Esophagus muscularis mucosa (tissue), 4 donors: ENCODE results near the gene DIAPH1. TPM values are rescaled to one million over a fixed set of nuclear protein-coding genes. Genes with fewer than 3 reads are reported as not detected.

Experiments used
- DNase-seq: peaks from one replicate; pipeline ENCODE4 v3.0.0-alpha.2; 2017; ENCODE audit errors: extremely low spot score
- H3K27ac ChIP-seq, 4 donors: fragments of 200-600 bp; sonication (generic); replicated peaks in 1 of 4; 1 replicate in 3 of 4; 2 replicates in 1 of 4; pipeline ENCODE4 v1.5.1; 2016 to 2019; ENCODE audit warnings: mild to moderate bottlenecking in 1 of 4
- H3K27me3 ChIP-seq, 4 donors: fragments of 200-600 bp; sonication (generic); one replicate each; pipeline versions ENCODE4 v1.5.1 to v1.6.0; 2016 to 2019
- H3K36me3 ChIP-seq, 4 donors: fragments of 200-600 bp; sonication (generic); one replicate each; pipeline ENCODE4 v1.5.1; 2016 to 2019
- H3K4me1 ChIP-seq, 4 donors: fragments of 200-600 bp; sonication (generic); one replicate each; pipeline ENCODE4 v1.5.1; 2016 to 2019
- H3K4me3 ChIP-seq, 4 donors: fragments of 200-600 bp; sonication (generic); 1 replicate in 2 of 4; 2 replicates in 2 of 4; pipeline ENCODE4 v1.5.1; 2016 to 2019; ENCODE audit warnings: mild to moderate bottlenecking in 4 of 4, moderate library complexity in 1 of 4
- H3K9me3 ChIP-seq, 4 donors: fragments of 200-600 bp; sonication (generic); 1 replicate in 3 of 4; 2 replicates in 1 of 4; pipeline ENCODE4 v1.5.1; 2016 to 2019
- EP300 ChIP-seq: sonication (generic); formaldehyde crosslinking; IDR thresholded peaks from one replicate; pipeline ENCODE4 v1.6.1; 2017; ENCODE audit warnings: antibody characterized with exemption
- POLR2A ChIP-seq: fragments of 450-650 bp; IDR thresholded peaks from one replicate; pipeline ENCODE4 v1.6.1; 2017; ENCODE audit warnings: antibody characterized with exemption, moderate library complexity, mild to moderate bottlenecking, low read depth
- POLR2AphosphoS5 ChIP-seq, 2 donors: sonication (generic); formaldehyde crosslinking; IDR thresholded peaks; one replicate each; pipeline ENCODE4 v1.6.1; 2017; ENCODE audit warnings: antibody characterized with exemption in 2 of 2
- WGBS: methylation state at CpG from one replicate; pipeline ENCODE4 v1.1.5; 2018; 5-methylcytosine and 5-hydroxymethylcytosine counted together
- intact Hi-C: fragments of 100-400 bp; cut with DNase I; formaldehyde crosslinking; loops from one replicate; pipeline ENCODE4 v1.15.1; 2023
- total RNA-seq, 4 donors: library from RNA; depleted of rRNA; stranded (reverse); fragments of >200 nt; gene quantifications; one replicate each; pipeline versions ENCODE4 v1.1.0 to v1.2.1, GENCODE V29; 2016
- TF ChIP-seq, protein P1 (sequence below), 3 experiments: fragments of 200-600 bp in 2 of 3; fragments of 450-650 bp in 1 of 3; sonication (generic) in 2 of 3; IDR thresholded peaks; one replicate each; pipeline ENCODE4 v1.5.1; 2017 to 2019; ENCODE audit warnings: antibody characterized with exemption in 3 of 3, mild to moderate bottlenecking in 2 of 3, moderate library complexity in 1 of 3

The DIAPH1 gene
- total RNA-seq, 4 donors from 2014 or later = 34.1 to 53.0 (median 45.9) TPM

DNA sequence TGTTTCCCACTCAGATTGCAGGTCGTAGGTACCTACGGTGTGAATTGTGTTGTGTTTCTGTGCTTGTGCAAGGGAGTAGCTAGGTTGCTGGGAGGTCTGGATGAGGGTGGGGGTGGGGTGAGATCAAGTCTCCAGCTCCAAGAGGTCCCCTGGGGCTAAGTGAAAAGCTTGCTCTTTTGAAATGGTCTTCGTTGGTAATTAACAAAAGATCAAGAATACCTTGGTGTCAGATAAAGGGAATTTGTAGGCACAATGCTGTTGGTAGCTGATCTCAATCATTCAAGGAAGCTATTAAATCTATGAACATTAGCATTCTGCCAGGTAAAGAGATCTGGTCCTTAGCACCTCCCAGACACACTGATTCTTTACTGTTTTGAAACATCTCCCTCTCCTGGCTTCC lies 134.9 kb downstream of the DIAPH1 start:
- peaks cover 35 to 88% (median 81%) of the 10 kb centered on the region in 4 donors for H3K4me1 ChIP-seq
- H3K27ac ChIP-seq = no peak overlapping the region
- peaks cover 0 to 19% (median 15%) of the 10 kb centered on the region in 4 donors for H3K36me3 ChIP-seq
- H3K9me3 ChIP-seq = no peaks in the 10 kb centered on the region
- intact Hi-C loops = no loop called here
- no peak for DNase-seq
- H3K4me3 ChIP-seq = peak overlapping the region in 2 of 4 donors; percentile 53 to 57
- H3K27me3 ChIP-seq = no peaks in the 10 kb centered on the region
- 41% methylated on average over 3 of the region's 3 CpGs for WGBS
- TF ChIP-seq POLR2A (no peak), EP300 (no peak), POLR2AphosphoS5 (IDR thresholded peaks at IDR 0.05) (no peak)
- TF ChIP-seq, protein P1, sequence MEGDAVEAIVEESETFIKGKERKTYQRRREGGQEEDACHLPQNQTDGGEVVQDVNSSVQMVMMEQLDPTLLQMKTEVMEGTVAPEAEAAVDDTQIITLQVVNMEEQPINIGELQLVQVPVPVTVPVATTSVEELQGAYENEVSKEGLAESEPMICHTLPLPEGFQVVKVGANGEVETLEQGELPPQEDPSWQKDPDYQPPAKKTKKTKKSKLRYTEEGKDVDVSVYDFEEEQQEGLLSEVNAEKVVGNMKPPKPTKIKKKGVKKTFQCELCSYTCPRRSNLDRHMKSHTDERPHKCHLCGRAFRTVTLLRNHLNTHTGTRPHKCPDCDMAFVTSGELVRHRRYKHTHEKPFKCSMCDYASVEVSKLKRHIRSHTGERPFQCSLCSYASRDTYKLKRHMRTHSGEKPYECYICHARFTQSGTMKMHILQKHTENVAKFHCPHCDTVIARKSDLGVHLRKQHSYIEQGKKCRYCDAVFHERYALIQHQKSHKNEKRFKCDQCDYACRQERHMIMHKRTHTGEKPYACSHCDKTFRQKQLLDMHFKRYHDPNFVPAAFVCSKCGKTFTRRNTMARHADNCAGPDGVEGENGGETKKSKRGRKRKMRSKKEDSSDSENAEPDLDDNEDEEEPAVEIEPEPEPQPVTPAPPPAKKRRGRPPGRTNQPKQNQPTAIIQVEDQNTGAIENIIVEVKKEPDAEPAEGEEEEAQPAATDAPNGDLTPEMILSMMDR (IDR thresholded peaks at IDR 0.05) = no peak

DNA sequence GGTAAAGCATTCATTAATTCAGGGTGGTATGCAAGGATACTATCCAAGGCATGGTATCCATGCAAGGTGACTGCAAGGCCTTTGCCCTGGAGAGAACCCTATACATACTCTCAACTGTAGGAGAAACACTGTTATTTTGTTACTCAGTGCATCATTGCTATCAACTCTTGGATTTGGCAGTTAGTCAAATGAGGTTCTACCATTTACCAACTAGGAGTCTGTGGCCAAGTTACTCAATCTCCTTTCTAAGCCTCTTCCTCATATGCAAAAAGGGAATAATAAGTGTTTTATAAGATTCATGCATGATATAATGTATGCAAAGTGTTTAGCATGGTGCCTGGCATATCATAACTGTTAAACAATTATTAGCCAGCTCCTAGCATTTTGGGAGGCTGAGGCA lies 139.0 kb downstream of the DIAPH1 start:
- Histone ChIP-seq H3K4me3 (peak overlapping the region; percentile 0 to 69 (median 52)), H3K9me3 (no peaks in the 10 kb centered on the region), H3K27ac (no peak overlapping the region), H3K4me1 (peaks cover 54 to 90% (median 85%) of the 10 kb centered on the region in 4 donors), H3K27me3 (no peaks in the 10 kb centered on the region), H3K36me3 (peaks cover 0 to 6% (median 0%) of the 10 kb centered on the region in 4 donors)
- DNase-seq = no peak
- intact Hi-C loops = loop anchor here (5.0 kb wide), 1 partner anchor 78 kb away; no protein-coding TSS in a partner anchor
- TF ChIP-seq, protein P1 (IDR thresholded peaks at IDR 0.05) = no peak
- no peak for TF ChIP-seq POLR2A
- TF ChIP-seq POLR2AphosphoS5 (IDR thresholded peaks at IDR 0.05) = no peak
- no peak for TF ChIP-seq EP300

GRCh38 chr5:141478321-141478945 lies 140.4 kb downstream of the DIAPH1 start:
- intact Hi-C loops = loop anchor here (5.0 kb wide), 1 partner anchor 79 kb away; no protein-coding TSS in a partner anchor
- Histone ChIP-seq H3K27ac (no peak overlapping the region), H3K4me1 (peaks cover 41 to 76% (median 72%) of the 10 kb centered on the region in 4 donors), H3K4me3 (peak overlapping the region; percentile 64 to 75 (median 68)), H3K36me3 (peaks cover 0 to 6% (median 0%) of the 10 kb centered on the region in 4 donors), H3K27me3 (no peaks in the 10 kb centered on the region), H3K9me3 (no peaks in the 10 kb centered on the region)
- no peak for DNase-seq
- 45% methylated on average over 18 of the region's 20 CpGs for WGBS
- no peak for TF ChIP-seq POLR2AphosphoS5 (IDR thresholded peaks at IDR 0.05)
- TF ChIP-seq EP300 = no peak

GRCh38 chr5:141477815-141478214 lies 141.0 kb downstream of the DIAPH1 start:
- Histone ChIP-seq H3K9me3 (no peaks in the 10 kb centered on the region), H3K36me3 (peaks cover 0 to 6% (median 0%) of the 10 kb centered on the region in 4 donors), H3K27ac (peak overlapping the region in 2 of 4 donors; percentile 88 to 90), H3K27me3 (no peaks in the 10 kb centered on the region), H3K4me1 (peaks cover 39 to 70% (median 66%) of the 10 kb centered on the region in 4 donors), H3K4me3 (peak overlapping the region; percentile 64 to 75 (median 68))
- DNase-seq = no peak
- intact Hi-C loops = loop anchor here (2.0 to 5.0 kb wide), 2 partner anchors 37 to 79 kb away; no protein-coding TSS in a partner anchor
- TF ChIP-seq POLR2AphosphoS5 (IDR thresholded peaks at IDR 0.05) = no peak
- no peak for TF ChIP-seq EP300
- TF ChIP-seq, protein P1 (IDR thresholded peaks at IDR 0.05) = no peak
- TF ChIP-seq POLR2A = no peak
- 58% methylated on average over 13 of the region's 13 CpGs for WGBS

DNA sequence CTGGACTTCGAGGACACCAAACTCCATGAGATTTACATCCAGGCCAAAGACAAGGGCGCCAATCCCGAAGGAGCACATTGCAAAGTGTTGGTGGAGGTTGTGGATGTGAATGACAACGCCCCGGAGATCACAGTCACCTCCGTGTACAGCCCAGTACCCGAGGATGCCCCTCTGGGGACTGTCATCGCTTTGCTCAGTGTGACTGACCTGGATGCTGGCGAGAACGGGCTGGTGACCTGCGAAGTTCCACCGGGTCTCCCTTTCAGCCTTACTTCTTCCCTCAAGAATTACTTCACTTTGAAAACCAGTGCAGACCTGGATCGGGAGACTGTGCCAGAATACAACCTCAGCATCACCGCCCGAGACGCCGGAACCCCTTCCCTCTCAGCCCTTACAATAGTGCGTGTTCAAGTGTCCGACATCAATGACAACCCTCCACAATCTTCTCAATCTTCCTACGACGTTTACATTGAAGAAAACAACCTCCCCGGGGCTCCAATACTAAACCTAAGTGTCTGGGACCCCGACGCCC lies 141.7 kb downstream of the DIAPH1 start:
- H3K27me3 ChIP-seq = no peaks in the 10 kb centered on the region
- no peaks in the 10 kb centered on the region for H3K9me3 ChIP-seq
- peaks cover 39 to 63% (median 60%) of the 10 kb centered on the region in 4 donors for H3K4me1 ChIP-seq
- H3K36me3 ChIP-seq = peaks cover 0 to 6% (median 0%) of the 10 kb centered on the region in 4 donors
- peak overlapping the region; percentile 84 to 93 (median 89) for H3K27ac ChIP-seq
- no peak for TF ChIP-seq POLR2AphosphoS5 (IDR thresholded peaks at IDR 0.05)
- TF ChIP-seq EP300 = no peak
- no peak for TF ChIP-seq POLR2A
- TF ChIP-seq, protein P1 (IDR thresholded peaks at IDR 0.05) = no peak
- peak overlapping the region; percentile 64 to 75 (median 68) for H3K4me3 ChIP-seq
- DNase-seq = no peak
- intact Hi-C loops = loop anchor here (2.0 to 5.0 kb wide), 2 partner anchors 38 to 80 kb away; no protein-coding TSS in a partner anchor
- 45% methylated on average over 17 of the region's 24 CpGs for WGBS
